ENCODE measurements around the gene U2AF2. TPM values are rescaled to one million over a fixed set of nuclear protein-coding genes. Genes with fewer than 3 reads are reported as not detected.

The U2AF2 gene
- total and polyA plus RNA-seq, 2 of the 8 experiments (the other 6 are each of a cell fraction or from before 2014, with no cell fraction given), result 162 to 252 TPM

DNA sequence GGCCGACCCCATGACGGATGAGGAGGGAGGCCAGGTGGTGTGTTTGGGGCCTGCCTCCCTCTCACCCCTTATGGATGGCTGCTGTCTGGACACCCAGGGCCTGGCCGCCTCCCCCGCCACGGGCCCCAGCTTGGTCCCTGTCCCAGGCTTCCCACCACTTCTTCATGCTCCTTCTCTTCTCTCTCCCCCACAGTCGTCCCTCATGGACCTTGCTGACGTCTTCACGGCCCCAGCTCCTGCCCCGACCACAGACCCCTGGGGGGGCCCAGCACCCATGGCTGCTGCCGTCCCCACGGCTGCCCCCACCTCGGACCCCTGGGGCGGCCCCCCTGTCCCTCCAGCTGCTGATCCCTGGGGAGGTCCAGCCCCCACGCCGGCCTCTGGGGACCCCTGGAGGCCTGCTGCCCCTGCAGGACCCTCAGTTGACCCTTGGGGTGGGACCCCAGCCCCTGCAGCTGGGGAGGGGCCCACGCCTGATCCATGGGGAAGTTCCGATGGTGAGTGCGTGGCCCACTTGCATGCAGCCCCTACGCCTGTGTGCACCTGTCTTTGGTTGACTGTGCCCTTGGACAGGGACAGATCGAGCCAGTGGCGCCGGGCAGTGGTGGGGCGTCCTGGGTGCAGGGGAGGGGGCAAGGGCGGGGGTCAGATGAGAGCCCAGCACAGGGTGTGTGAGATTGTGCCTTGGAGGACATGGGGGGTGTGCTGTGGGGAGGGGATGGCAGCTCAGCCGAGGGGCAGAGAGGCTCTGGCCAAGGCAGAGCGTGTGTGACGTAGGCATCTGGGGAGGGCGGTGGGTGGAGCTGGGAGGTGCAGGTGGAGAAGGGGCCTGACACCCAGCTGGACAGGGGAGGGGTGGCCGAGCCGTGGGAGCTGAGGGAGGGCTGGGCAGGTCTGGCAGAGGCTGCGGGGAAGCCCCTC, 37.0 kb downstream of the U2AF2 start (continued):
- TF ChIP-seq EZH2 (IDR thresholded peaks at IDR 0.05; ENCODE audit: low read depth, low read length, severe bottlenecking), result no peak

All from H1 (cell line).